CD4-positive, alpha-beta T cell treated with Interleukin-15 for 1 hour (primary cell): Measurements from ENCODE around the gene KCNIP1.
A peak's percentile ranks its signal among the peaks of the same experiment; 100 is the strongest.

Experiments
- DNase-seq: peaks from one replicate; pipeline ENCODE4 v3.0.0-alpha.2; 2020

The KCNIP1 gene

GRCh38 chr5:170632266-170632984 is 128.6 kb downstream of the KCNIP1 start:
- peak; percentile 16 for DNase-seq

DNA sequence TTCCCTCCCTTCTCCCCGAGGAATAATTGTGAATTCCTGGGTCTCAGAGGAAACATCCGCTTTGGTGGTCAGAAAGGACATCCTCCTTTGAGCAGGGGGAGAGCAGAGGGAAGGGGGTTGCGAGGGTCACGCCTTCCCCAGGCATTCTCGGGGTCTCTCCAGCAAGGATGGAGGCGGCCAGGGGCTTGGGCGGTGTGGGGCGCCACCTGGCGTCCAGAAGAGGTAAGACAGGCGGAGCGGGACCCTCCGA is 129.1 kb downstream of the KCNIP1 start:
- DNase-seq, result peak; percentile 32

DNA sequence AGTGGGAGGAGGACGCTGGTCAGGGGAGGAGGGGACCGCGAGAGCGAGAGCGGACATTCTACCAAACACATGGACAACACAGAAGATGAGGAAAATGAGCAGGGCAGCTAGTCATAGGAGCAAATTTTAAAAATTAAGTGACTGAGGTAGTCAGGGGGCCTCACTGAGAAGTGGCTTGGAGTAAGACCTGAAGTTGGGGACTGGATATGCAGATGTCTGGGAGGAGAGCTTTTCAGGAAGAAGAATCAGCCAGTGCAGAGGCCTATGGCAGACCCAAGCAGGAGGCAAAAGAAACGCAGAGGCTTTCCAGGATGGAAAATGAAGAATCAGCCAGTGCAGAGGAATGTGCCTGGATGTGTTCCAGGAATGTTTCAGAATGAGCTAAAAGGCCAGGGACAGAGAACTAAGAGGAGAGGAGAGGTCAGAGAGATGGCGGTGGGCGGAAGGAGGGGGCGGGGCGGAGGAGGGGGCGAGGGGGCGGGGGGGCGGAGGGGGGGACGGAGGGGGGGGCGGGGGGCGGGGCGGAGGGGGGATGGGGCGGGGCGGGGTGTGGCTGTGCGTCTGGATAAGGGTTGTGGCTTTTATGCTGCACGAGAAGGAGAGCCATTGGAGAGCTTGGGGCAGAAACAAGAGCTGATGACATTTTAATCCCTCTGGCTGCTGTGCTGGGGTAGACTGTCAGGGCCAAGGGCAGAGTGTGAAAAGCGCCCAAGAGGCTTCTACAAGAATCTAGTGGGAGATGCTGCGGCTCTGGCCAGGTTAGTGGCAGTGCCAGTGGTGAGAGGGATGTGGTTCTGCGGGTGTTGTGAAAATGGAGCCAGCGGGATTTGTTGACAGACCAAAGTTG is 129.6 kb downstream of the KCNIP1 start:
- DNase-seq, result no peak

GRCh38 chr5:170634256-170634990 is 130.6 kb downstream of the KCNIP1 start:
- DNase-seq, result no peak

DNA sequence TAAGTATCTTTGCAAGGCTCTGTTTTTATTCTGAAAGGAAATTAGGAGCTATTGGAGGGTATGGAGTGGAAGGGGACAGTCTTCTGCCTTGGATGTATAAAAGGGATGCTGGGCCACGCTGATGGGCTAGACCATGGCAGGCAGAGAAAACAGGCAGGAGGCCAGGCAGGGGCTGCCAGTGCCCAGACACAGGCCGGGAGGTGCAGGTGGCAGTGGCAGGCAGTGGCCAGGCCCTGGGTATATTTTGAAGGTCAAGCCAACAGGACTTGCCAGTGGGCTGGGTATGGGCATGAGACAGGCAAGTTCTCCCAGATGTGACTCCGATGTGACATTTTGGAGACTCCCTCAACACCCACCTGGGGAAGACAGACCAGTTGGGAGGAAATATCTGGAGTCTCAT is 131.9 kb downstream of the KCNIP1 start:
- no peak for DNase-seq

- DNase-seq, result no peak
Measured at GRCh38 chr5:170636206-170636605, 132.4 kb downstream of the KCNIP1 start.

DNA sequence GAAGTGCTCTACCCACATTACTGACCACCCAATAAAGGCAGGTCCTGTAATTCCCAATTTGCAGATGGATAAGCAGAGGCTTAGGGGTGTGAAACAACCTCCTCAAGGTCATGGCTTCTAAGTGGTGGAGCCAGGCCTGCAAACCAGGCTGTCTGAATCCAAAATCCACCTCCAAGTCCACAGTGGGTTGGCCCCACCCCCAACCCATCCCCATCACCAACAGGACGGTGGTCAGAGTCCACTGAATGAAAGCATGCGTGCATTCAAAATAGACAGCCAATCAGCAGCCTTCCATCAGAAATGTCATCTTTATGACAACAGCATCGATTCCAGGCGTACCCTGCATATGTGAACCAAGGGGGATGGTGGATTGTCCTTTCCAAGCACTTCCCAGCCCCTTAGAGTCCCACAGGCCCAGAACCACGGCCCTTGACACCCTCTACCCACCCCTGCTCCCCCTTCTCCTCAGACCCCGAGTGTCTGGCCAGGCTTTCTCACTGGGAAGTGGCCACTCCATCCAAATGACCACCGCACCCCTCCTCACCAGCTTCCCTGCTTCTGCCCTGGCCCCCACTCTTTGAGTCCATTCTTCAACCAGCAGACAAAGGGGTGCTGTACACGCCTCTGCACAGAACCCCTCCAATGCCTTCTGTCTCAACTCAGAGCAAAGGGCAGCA is 133.1 kb downstream of the KCNIP1 start:
- no peak for DNase-seq

- DNase-seq, result no peak
Measured at GRCh38 chr5:170638051-170638450, 134.2 kb downstream of the KCNIP1 start.

GRCh38 chr5:170638454-170639220 is 134.8 kb downstream of the KCNIP1 start:
- no peak for DNase-seq

- no peak for DNase-seq
Measured at GRCh38 chr5:170639221-170639925, 135.6 kb downstream of the KCNIP1 start.

- no peak for DNase-seq
Measured at GRCh38 chr5:170640731-170641588, 137.1 kb downstream of the KCNIP1 start.

GRCh38 chr5:170641589-170642031 is 137.8 kb downstream of the KCNIP1 start:
- DNase-seq, result no peak

DNA sequence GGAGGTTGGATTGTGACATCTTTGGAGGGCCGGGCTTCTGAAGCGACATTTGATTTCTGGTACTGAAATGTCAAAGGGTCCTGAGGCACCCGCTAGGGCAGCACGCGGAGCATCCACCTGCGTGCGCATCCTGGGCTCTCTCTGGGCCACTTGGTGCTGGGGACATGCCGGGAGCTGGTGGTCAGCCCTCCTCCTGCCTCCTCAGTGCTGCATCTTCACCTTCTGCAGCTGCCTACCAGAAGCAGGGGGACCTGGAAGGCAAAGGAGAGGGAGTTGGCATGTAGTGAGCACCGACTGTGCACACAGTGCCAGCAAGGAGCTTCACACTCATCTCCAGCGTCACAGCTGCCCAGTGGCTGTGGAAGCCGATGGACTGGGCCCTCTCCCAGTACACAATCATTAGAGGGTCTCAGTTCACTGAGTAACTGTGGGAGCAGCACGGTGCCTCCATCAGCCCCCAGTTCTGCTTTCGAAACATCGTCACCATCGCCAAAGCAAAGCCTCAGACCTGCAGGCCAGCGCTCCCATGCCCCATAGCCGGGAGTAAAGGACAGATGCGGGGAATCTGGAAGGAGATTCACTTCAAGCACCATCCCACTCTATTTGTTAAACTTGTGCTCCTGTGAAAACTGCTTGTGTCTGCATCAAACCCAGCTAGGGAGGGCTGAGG is 138.4 kb downstream of the KCNIP1 start:
- no peak for DNase-seq

DNA sequence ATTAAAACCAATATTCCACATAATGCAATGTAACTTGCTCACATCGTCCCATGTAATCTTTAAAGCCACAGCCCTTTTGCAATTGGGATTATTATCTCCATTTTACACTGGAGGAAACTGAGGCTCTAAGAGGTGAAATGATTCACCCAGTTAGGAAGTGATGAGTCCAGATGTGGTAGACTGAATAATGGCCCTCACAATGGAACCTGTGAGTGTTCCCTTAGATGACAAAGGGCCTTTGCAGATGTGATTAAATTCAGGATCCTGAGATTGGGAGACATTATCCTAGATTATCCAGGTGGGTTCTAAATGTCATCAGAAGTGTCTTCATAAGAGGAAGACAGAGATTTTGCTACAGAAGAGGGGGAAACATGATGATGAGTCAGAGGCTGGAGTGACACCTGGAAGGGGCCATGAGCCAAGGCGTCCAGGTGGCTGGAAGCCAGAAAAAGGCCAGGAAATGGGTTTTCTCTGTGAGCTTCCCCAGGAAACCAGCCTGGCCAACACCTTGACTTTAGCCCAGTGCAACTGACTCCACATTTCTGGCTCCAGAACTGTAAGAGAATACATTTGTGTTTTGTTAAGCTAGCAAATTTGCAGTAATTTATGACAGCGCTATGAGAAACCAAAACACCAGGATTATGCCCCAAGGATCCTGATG is 139.1 kb downstream of the KCNIP1 start:
- no peak for DNase-seq

GRCh38 chr5:170643591-170643990 is 139.8 kb downstream of the KCNIP1 start:
- no peak for DNase-seq

DNA sequence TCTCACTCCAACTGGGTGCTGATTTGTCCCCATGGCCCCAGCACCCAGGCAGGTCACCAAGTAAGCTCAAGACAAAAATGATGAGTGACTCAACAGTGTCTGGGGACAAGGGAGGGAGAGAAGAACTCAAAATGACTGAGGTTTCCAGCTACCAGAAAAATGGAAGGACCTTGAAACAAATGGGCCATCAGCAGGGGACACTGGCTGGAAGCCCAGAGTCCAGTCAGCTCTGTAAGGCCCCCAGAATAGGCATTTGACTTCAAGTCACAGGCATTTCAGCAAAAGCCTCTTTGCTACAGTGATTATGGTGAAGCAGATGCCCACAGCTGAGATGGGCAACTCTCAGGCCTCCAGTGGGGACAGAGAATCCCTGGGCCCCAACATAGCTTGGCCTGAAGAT is 140.7 kb downstream of the KCNIP1 start:
- no peak for DNase-seq

GRCh38 chr5:170648541-170648940 is 144.7 kb downstream of the KCNIP1 start:
- DNase-seq, result no peak

DNA sequence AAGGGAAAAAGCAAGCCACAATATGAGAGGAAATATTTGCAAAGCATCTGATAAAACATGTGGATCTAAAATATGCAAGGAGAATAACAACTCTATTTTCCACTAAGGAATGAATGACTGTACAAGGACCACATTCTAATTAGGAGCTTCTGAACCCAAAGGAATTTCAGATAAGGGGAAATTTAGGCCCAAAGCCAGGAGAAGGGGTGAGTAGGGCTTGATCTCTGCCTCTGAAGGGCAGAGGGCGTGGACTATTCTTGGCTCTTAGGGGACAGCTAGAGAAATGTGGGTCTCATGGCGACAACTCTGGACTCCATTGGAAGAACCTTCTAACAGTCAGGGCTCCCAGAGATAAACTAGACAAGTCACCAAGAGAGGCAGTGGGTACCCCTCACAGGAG is 147.0 kb downstream of the KCNIP1 start:
- DNase-seq, result no peak

DNA sequence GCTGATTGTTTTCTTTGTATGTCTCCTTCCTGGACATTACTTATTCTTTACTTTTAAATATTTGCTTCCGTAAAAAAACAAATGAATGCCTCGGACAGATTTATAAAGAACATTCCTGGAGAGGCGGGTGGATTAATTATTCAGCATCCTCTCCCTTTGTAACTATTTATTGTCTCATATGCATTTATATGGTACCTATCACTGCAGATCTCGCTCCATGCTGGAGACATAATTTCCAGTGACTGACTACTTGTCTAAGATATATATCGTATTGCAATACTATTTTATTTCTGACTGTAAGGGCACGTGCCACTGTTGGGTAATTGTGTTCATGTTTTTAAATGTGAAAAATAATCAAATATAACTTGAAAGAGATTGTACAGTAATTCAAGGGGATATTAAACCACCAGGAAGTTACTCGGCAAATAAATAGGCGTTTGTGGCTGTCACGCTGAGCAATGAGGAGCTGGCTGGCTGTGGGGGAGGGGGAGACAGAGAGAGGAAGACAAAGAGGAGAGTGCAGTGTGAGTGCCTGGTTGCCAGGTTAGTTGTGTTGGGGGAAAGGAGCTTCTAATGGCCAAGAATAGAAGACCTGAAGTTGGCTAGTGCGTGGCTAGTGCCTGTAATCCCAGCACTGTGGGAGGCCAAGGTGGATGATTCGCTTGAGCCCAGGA is 147.9 kb downstream of the KCNIP1 start:
- no peak for DNase-seq
